Mammary epithelial cell (primary cell): ENCODE measurements around the gene KCNMA1.

Source experiments
- EZH2 ChIP-seq: IDR thresholded peaks from 2 replicates; pipeline ENCODE4 v1.6.1; 2012; ENCODE audit warnings: low read length, inconsistent platforms, borderline replicate concordance
- TF ChIP-seq, protein P1 (sequence below), 2 donors: IDR thresholded peaks in 1 of 2; conservative IDR thresholded peaks in 1 of 2; 2 replicates each; pipeline ENCODE4 v1.5.1; 2011 to 2012; ENCODE audit warnings: inconsistent platforms in 2 of 2, low read length in 2 of 2, mild to moderate bottlenecking in 2 of 2, control low read depth in 1 of 2, low read depth in 1 of 2; ENCODE audit not compliant: insufficient read depth in 1 of 2; ENCODE audit errors: extremely low read depth in 1 of 2

DNA sequence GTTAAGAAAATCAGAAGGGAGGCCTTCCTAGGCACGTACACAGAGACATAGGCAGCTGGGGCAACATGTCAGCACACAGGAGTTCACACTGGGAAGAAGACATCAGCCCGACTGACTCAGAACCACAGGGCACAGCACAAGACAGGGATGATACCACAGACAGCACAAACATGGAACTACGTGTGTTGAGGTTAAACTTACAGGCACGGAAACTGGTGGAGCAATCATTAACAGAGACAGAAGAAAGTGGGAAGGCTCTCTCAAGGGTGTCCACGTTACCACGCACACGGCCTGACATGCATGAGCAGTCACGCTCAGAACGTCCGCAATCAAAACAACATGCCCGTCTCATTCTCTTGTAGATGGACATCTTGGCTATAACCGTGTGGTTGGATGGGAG, 636.4 kb downstream of the KCNMA1 start:
- TF ChIP-seq, protein P1, sequence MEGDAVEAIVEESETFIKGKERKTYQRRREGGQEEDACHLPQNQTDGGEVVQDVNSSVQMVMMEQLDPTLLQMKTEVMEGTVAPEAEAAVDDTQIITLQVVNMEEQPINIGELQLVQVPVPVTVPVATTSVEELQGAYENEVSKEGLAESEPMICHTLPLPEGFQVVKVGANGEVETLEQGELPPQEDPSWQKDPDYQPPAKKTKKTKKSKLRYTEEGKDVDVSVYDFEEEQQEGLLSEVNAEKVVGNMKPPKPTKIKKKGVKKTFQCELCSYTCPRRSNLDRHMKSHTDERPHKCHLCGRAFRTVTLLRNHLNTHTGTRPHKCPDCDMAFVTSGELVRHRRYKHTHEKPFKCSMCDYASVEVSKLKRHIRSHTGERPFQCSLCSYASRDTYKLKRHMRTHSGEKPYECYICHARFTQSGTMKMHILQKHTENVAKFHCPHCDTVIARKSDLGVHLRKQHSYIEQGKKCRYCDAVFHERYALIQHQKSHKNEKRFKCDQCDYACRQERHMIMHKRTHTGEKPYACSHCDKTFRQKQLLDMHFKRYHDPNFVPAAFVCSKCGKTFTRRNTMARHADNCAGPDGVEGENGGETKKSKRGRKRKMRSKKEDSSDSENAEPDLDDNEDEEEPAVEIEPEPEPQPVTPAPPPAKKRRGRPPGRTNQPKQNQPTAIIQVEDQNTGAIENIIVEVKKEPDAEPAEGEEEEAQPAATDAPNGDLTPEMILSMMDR (conservative IDR thresholded peaks at IDR 0.05 in 1 of 2, IDR thresholded peaks at IDR 0.05 in 1 of 2; ENCODE audit: extremely low read depth in 1 of 2, insufficient read depth in 1 of 2, low read depth in 1 of 2, low read length in 2 of 2): no peak
- TF ChIP-seq EZH2: no peak
